Germinal center (tissue), 1 donor: Measurements from ENCODE around the gene PNMA8A.
"Not testable (repeated sequence)": the region's sequence is repeated elsewhere in the genome, so short reads cannot be mapped to it uniquely, and the experiment has no call there.

Experiments used
- DNase-seq: peaks from one replicate; pipeline ENCODE4 v3.0.0; 2012; ENCODE audit warnings: mixed read lengths, low spot score

PNMA8A gene, protein sequence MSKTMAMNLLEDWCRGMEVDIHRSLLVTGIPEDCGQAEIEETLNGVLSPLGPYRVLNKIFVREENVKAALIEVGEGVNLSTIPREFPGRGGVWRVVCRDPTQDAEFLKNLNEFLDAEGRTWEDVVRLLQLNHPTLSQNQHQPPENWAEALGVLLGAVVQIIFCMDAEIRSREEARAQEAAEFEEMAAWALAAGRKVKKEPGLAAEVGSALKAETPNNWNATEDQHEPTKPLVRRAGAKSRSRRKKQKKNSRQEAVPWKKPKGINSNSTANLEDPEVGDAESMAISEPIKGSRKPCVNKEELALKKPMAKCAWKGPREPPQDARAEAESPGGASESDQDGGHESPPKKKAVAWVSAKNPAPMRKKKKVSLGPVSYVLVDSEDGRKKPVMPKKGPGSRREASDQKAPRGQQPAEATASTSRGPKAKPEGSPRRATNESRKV

DNA sequence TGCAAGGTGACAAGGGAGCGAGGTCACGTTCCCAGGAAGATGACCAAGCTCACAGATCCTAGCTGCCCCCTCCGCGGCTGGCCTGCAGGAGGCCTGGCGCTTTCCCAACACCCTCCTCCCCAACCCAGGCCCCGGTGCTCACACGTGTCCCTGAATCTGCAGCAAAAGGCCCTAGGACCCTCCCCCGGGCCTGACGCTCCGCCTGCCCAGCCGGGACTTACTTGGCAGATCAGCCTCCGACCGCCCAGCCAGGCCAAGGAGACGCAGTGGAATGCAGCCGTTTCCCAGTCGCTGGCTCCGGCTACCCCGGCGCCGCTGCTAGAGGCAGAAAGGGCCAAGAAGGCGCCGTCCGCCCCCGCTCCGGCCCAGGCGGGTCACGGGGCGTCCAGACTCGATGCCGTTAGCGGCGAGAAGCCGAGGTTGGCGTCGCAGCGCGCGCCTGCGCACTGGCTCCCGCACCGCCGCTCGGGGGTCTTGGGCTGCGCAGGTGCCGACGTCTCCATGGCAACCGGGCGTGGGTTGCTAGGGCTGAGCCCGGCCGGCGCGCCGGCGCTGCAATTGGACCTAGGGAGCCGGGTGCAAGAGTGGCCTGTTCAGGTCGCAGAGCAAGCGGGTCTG, at the start of gene PNMA8A:
Gene PNMA8A, minus strand, starts transcription at position 448 of the 618 bp plus-strand sequence. CDS start 528 bp downstream, outside the sequence.
- no peak for DNase-seq

DNA sequence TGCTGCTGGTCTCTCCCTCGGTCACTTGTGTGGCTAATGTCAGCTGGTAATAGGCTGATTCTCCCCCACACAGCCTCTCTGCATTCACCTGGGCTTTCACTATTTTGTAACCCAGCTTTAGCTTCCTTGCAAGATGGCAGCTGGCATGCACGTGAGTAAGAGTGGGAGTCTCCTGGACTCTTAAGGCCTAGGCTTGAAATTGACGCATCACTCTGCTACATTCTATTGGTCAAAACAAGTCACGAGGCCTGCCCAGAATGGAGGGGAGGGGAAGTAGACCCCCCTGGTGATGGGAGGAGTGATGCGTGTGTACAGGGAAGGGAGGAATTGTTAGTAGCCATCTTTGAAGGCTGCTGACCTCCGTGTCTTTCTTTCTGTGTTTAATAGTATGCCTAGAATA, 49.3 kb upstream of the PNMA8A start:
- DNase-seq, result no peak

DNA sequence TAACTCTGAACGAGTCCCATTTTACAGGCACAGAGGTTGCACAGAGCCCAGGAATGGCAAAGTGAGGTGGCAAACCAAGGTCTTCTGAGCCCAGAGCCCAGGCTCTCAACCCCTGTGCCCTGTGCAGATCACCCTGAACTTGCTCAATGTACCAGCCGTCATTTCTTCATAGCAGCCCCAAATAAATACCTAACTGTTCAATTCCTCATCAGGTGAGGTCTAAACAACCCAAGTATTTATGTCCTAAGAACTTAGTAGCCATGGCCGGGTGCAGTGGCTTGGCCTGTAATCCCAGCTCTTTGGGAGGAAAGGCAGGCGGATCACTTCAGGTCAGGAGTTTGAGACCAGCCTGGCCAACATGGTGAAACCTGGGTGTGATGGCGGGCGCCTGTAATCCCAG, 46.1 kb upstream of the PNMA8A start:
- DNase-seq, result no peak

DNA sequence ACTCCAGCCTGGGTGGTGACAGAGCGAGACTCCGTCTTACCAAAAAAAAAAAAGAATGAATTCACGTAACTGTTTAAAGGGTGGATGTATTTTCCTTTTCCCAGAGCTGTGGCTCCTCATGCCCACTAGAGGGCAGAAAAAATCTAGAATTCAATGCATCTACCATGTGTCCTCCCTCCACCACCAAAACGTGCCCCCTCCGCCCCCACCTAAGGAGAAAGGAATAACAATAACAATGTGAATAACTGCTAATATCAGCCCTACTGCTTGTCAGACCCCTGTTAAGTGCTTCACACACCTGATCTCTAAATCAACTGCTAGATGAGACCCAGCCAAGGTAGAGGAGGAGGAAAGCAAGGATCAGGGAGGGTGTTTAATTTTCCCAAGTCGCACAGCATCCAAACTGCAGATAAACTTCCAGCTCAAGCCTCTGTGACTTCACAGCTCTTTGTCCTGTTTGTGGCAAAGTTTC, 44.6 kb upstream of the PNMA8A start:
- DNase-seq, result peak; percentile 62

DNA sequence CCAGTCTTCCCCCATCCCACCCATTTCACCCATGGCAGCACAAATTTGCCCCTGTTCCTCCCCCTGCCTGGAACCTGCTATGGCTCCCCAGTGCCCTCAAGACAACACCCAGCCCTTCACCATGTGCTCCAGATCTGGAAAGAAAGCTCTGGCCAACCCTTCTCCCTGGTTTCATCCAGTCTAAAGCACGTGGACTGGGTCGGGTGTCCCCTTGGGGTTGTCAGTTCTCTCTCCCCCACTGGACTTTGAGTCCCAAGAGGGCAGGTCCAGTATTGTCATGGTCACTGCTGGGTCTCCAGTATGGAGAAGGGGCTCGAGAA, 43.9 kb upstream of the PNMA8A start:
- no peak for DNase-seq

DNA sequence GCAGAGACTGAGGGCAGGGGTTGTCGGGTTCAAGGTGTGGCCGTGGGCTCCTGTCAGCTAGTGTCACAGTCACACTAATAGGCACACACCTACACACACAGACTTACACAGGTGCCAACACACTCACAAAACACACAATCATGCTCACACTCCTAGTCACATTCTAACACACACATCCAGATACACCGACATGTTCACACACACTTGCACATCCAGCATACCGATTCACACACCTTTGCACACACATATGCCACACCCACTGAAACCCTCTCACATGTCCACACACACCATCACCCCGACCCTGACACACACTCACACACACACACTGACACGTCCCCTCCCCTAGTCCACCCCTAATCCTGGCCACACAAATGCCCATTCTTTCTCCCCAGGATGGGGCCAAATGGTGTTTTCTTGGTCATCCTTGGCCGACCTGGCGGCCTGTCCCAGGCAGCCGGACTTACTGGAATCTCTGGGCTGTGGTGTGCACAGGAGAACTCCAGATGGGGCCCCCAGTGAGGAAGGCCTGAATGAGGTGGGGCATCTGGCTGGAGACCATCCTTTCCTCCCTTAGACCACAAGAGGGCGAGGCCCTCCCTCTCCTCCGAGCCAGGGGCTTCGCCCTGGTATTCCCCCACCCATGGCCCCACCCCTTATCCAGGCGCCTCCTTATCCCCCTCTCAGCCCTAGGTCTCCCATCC, 43.4 kb upstream of the PNMA8A start:
- DNase-seq, result no peak

DNA sequence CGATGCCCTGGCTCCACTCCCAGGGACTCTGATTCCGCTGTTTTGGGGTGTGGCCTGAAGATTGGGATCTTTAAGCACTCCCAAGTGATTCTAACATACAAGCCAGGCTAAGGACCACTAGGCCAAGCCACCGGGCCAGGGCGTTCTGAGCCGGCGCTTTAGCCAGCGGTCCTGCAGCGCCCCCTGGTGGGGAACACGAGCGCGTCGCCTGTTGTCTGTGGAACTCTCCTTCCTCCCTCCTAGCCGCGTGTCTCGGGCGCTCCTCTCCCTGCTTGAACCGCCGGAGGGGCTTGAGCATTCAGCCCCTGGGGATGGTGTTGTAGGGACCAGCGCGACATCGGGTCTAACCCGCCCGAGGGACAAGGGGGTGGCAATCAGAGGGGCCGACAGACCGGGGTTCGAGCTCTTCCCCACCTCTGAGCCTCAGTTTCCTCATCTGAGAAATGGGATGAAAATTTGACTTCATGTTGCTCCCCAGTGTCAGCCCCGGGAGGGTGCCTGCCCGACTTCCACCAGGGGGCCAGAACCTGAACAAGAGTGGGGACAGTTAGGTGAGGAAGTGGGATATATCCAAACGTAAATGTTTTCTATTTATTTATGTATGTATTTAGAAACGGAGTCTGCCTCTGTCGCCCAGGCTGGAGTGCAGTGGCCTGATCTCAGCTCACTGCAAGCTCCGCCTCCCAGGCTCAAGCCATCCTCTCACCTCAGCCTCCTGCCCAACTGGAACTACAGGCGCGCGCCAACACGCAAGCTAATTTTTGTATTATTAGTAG, 42.3 kb upstream of the PNMA8A start:
- DNase-seq, result peak; percentile 81

DNA sequence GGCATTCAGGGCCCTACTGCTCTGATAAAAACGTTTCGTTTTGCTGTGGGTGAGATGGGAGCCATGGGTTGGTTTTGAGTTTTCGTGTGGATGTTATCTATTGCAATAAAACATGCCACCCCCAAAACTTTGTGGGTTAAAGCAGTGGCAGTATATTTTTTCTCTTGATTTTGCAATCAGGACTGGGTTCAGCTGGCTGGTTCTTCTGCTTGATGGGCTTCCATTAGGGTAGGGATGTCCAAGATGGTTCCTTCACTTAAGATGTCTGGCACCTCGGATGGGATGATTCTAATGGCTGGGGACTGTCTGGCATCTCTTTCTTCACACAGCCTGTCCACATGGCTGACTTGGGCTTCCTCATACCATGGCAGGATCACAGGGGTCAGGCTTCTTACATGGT, 39.9 kb upstream of the PNMA8A start:
- no peak for DNase-seq

DNA sequence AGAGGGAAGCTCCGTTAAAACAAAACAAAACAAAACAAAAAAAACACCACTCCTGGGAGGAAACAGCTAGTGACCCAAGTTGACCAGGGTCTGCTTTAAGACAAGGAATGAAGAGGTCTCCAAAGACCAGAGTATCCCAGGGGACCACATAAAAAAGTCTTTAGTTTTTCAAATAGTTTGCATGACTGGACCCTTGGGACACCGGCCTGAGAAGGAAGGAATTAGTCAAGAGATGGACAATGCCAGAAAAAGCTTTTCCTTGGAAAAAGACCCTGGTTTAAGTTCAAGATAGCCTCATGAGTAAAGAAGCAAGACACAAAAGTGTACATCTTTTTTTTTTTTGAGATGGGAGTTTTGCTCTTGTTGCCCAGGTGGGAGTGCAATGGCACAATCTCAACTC, 36.8 kb upstream of the PNMA8A start:
- DNase-seq, result no peak

DNA sequence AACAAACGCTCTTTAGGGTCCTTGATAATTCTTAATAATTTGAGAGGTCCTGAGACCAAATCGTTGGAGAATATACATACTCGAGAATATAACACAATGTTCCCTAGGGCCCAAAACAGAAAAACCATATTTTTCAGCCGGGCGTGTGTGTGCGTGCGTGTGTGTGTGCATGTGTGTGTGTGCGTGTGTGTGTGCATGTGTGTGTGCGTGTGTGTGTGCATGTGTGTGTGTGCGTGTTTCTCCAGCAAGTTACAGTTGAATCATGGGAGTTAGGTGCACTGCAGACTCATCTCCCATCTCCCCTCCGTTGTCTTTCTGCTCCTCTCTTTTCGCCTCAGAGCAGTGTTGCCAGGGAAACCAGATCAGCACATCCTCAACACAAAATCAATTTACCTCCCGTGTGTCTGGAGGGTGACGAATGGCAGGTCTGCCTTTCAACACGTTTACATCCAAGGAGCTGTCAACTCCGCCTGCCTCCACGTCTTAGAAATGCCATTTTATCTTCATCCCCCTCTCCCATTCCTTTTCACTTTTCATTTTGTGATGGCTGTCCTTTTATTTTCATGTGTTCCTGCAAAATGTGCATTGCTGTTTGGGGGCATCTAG, 32.6 kb upstream of the PNMA8A start:
- no peak for DNase-seq

DNA sequence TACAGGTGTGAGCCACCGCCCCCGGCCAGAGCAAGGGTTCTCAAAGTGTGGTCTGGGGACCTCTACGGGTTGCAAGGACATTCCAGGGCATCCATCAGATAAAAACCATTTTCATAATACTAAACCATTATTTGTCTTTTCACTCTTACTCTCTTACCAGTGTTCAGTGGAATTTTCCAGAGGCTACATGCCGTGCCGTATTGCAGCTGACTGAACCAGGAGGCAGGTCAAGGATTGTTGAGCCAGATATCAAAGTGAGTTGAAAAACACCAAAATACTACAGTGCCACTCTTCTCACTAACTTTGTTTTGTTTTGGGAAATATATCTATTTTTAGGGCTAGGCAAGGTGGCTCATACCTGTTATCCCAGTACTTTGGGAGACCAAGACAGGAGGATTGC, 31.5 kb upstream of the PNMA8A start:
- no peak for DNase-seq

DNA sequence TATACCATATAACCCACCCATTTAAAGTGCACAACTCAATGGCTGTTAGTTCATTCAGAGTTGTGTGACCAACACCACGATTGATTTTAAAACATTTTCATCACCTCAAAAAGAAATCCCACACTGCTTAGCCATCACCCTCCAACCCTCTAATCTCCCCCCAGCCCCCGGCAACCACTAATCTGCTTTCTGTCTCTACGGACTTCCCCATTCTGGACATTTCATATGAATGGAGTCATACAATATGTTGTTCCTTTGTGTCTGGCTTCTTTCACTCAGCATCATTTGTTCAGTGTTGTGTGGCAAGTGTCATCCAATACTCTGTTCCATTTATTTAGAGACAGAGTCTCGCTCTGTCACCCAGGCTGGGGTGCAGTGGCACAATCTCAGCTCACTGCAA, 28.3 kb upstream of the PNMA8A start:
- DNase-seq, result no peak

DNA sequence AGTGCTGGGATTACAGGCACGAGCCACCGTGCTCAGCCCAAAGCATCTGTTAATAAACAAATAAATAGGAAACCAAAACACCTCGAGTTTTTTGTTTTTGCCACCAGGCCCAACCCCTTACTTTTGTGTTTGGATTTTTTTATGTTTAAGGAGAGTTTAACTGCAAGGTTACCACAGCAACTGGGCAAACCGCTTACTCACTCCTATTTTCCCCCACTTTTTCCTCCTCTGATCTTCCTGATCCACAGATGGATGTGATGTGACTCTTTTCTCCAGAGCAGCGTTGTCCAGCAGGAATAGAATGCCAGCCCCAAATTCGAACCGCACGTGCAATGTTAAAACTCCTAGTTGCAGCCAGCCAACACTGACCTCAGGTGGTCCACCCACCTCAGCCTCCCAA, 26.4 kb upstream of the PNMA8A start:
- no peak for DNase-seq

DNA sequence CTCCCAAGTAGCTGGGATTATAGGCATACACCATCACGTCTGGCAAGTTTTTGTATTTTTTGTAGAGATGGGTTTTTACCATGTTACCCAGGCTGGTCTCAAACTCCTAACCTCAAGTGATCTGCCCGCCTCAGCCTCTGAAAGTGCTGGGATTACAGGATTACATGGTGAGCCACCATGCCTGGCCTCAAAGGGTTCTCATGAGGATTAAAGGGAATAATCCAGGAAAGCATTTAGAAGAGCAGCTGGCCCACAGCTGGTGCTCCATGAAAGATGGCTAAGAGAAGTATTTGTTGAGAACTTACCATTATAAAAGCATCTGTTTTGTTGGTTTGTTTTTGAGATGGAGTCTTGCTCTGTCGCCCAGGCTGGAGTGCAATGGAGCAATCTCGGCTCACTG, 25.5 kb upstream of the PNMA8A start:
- DNase-seq, result not testable (repeated sequence)

DNA sequence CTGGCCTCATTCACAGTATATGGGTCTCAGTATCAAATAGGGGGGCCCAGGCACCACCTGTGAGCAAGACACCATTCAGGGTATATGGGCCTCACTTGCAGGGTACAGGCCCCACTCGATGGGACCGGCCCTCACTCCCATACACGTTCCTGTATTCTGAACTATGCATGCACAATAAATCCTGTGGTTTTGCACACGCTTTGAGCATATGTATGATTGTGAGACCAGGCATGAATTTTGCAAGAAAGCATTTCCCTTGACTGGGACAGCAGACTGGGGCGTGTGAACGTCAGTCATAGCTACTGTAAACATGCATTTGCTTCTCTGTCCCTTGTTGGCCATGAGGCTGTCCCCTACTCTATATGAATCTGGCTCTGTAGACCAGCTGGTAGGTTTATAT, 24.9 kb upstream of the PNMA8A start:
- DNase-seq, result no peak

DNA sequence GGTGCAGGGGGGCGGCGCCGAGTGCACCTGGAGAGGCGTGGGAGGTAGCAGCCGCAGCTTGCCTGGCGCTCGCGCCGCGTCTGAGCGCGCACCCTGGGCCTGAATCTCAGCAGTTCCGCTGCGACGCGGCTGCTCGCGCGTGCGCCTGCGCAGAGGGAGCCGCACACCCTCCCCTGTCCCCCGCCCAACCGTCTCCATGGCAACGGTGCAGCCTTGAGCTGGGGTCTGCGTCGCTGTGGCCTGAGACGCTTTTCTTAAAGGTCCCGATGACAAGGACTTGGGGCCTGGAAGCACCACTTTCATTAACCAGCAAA, 24.4 kb upstream of the PNMA8A start, which contains the start of gene PNMA8B:
Gene PNMA8B, minus strand, starts transcription at position 82 of the 314 bp plus-strand sequence. CDS start 402 bp downstream, outside the sequence.
- peak; percentile 64 for DNase-seq

DNA sequence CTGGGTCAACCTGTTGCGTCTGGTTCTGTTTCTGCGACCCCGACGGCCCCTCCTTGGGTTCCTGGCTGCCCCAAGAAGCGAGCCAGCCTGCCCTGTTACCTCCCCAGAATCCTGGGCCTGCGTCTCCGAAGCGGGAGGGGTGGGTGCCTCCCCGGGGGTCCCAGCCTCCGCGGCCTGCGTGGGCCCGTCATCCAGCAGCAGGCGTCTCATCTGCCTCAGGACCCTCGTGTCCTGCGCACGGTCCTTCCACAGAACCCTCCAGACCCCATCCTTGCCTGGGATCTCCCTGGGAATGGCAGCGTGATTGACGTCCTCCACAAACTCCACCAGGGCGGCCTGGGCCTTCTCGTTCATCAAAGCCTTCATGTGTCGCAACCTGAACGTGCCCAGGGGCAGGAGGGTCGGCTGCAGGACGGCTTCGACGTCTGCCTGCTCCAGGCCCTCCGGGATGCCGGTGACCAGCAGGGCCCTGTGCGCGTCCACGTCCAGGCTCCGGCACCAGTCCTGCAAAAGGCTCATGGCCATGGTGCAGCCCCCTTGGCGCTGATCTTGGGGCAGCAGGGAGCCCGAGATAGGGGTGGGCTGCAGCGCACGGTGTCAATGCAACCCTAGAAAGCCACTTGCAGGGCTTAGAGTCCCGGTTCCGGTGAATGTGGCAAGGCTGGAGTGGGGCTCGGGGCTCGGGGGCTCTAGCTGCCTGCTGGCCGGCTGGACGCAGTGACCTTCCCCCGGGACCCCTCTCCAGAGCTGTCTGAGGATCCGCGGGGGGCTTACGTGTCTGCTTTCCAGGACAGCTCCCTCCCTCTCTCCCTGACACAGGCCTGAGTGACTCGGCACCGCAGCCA, 23.8 kb upstream of the PNMA8A start:
- no peak for DNase-seq

DNA sequence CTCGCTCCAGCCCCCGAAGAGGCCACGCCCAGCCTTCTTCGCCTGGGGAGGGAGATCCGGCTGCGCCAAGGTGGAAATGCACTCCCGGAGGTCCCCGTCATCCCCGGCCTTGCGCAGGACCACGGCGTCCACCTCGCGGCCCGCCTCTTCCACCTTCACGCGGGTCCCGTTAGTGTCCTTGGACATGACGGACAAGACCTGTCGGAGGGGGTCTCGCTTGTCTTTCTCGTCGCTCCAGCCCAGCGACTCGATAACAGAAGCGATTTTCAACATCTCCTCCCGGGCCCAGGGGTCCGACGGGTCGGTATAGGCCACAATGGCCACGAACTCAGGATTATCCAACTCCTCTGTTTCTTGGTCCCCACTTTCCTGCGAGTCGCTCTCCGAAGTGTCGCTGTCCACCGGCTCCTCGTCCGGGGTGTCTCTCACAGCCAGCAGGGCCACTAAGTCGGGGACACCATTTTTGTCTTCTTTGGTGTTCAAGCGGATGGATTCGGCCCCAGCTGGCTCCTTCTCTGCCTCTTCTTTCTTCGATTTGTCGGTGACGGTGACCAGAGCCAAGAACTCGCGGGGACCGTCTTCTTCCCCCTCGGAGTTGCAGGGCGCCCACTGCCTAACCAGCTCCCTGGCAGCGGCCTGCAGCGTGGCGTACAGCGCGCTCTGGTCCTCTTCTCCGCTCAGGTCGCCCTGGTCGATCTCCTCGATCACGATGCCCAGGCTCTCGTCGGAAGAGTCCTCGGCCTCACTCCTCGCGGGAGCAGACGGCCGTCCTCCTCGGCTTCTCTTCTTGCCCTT, 23.0 kb upstream of the PNMA8A start:
- DNase-seq, result no peak

DNA sequence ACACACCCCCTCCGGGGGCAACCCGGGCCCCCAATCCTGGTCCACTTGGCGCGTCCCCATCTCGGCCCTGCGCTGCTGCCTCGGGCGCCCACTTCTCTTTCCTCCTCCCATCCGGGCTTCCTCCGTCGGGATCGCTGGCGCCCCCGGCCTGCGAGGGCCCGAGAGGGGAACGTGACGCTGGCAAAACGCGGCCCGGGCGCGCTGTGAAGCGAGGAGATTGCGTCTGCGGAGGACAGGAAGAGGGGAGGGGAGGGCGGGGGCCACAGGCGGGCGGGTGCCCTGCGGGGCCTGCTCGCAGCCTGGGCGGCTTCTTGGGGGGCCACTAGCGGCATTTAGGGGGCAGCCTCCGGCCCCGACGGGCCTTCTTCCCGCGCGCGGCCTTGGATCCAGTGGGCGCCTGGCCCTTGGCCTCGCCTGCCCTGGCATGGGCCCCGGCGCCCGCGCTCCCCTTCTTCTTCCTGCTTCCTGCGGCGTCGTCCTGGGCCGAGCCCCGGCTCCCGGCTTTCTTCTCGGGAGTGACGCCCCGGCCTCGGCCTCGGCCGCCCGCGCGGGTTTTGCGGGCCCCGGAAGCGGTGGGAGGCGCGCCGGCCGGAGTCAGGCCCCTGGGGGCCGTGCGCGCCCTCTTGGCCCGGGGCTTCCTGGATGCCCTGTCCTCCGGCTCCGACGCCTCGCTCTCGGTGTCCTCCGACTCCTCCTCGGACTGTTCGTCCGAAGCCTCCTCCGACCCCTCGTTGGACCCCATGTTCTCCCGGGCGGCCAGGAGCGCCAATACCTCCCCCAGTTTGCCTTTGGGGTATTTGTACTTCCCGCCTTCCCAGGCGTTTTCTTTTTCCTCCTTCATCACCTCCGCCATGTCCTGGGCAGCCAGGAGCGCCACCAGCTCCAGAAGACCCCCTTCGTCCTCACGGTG, 22.1 kb upstream of the PNMA8A start:
- DNase-seq, result peak; percentile 49
